ENCODE measurements around the gene MMP27.

The MMP27 gene

GRCh38 chr11:102704841-102705240, 728 bp downstream of the MMP27 start:
- DNase-seq, result no peak

GRCh38 chr11:102703826-102704493, 1.6 kb downstream of the MMP27 start:
- DNase-seq, result no peak

- DNase-seq, result no peak
Observed at GRCh38 chr11:102695201-102695600, 10.4 kb downstream of the MMP27 start.

GRCh38 chr11:102685754-102686153, 19.8 kb downstream of the MMP27 start:
- no peak for DNase-seq

GRCh38 chr11:102685338-102685737, 20.2 kb downstream of the MMP27 start:
- no peak for DNase-seq

- no peak for DNase-seq
Observed at GRCh38 chr11:102683277-102683676, 22.3 kb downstream of the MMP27 start.

- DNase-seq, result no peak
Observed at GRCh38 chr11:102680945-102681344, 24.6 kb downstream of the MMP27 start.

- no peak for DNase-seq
Observed at GRCh38 chr11:102678022-102678421, 27.5 kb downstream of the MMP27 start.

GRCh38 chr11:102676084-102676483, 29.5 kb downstream of the MMP27 start:
- DNase-seq, result no peak

GRCh38 chr11:102669664-102670063, 35.9 kb downstream of the MMP27 start:
- no peak for DNase-seq

GRCh38 chr11:102666331-102666957, 39.1 kb downstream of the MMP27 start:
- DNase-seq, result peak in 8 of 51 donors; percentile 0 to 25 (median 8)

GRCh38 chr11:102664001-102664752, 41.4 kb downstream of the MMP27 start:
- no peak for DNase-seq

- no peak for DNase-seq
Observed at GRCh38 chr11:102662607-102663006, 43.0 kb downstream of the MMP27 start.

- DNase-seq, result no peak
Observed at GRCh38 chr11:102661040-102661439, 44.5 kb downstream of the MMP27 start.

GRCh38 chr11:102656528-102656927, 49.0 kb downstream of the MMP27 start:
- DNase-seq, result no peak

GRCh38 chr11:102655547-102655946, 50.0 kb downstream of the MMP27 start:
- no peak for DNase-seq

GRCh38 chr11:102654761-102655160, 50.8 kb downstream of the MMP27 start:
- DNase-seq, result no peak

- no peak for DNase-seq
Observed at GRCh38 chr11:102653744-102654291, 51.8 kb downstream of the MMP27 start.

GRCh38 chr11:102647430-102647829, 58.1 kb downstream of the MMP27 start:
- DNase-seq, result no peak

- no peak for DNase-seq
Observed at GRCh38 chr11:102643941-102644340, 61.6 kb downstream of the MMP27 start.

All from hypothalamus (tissue), 51 donors.